GM23338 (cell line): Measurements from ENCODE around the gene CCDC160. TPM values are rescaled to one million over a fixed set of nuclear protein-coding genes. Genes with fewer than 3 reads are reported as not detected.

ENCODE experiments used
- ATAC-seq: fragments of 200-7000 bp; cut with Tn5 transposase; 3 replicates; pipeline ENCODE4 v1.9.1; 2020
- DNase-seq: peaks from one replicate; pipeline ENCODE4 v3.0.0-alpha.2; 2015; ENCODE audit warnings: low spot score
- H2AFZ ChIP-seq: fragments of 200-600 bp; sonication (generic); 2 replicates; pipeline ENCODE4 v1.8.0; 2016; ENCODE audit warnings: antibody characterized with exemption, mild to moderate bottlenecking, moderate library complexity
- H3F3A ChIP-seq: fragments of 200-600 bp; sonication (generic); replicated peaks from 2 replicates; pipeline ENCODE4 v1.8.0; 2017; ENCODE audit warnings: antibody characterized with exemption, mixed run types, low read depth
- H3K27ac ChIP-seq: fragments of 200-600 bp; sonication (generic); 2 replicates; pipeline ENCODE4 v1.6.1; 2016; ENCODE audit warnings: low read depth
- H3K27me3 ChIP-seq: fragments of 200-600 bp; sonication (generic); 2 replicates; pipeline ENCODE4 v1.8.0; 2016; ENCODE audit warnings: mild to moderate bottlenecking, mixed run types, moderate library complexity; ENCODE audit not compliant: insufficient read depth
- H3K36me3 ChIP-seq: fragments of 200-600 bp; sonication (generic); 2 replicates; pipeline ENCODE4 v1.8.0; 2016; ENCODE audit warnings: mild to moderate bottlenecking; ENCODE audit not compliant: insufficient read depth
- H3K4me1 ChIP-seq: fragments of 200-600 bp; sonication (generic); 2 replicates; pipeline ENCODE4 v1.8.0; 2016; ENCODE audit warnings: mild to moderate bottlenecking, moderate library complexity; ENCODE audit not compliant: insufficient read depth
- H3K4me2 ChIP-seq: fragments of 200-600 bp; sonication (generic); 2 replicates; pipeline ENCODE4 v1.7.1; 2017; ENCODE audit warnings: mixed run types
- H3K4me3 ChIP-seq: fragments of 200-600 bp; sonication (generic); 2 replicates; pipeline ENCODE4 v1.6.1; 2016; ENCODE audit warnings: mixed run types
- H3K79me2 ChIP-seq: fragments of 200-600 bp; sonication (generic); replicated peaks from 2 replicates; pipeline ENCODE4 v1.8.0; 2017; ENCODE audit warnings: mild to moderate bottlenecking; ENCODE audit not compliant: insufficient read depth
- H3K9me2 ChIP-seq: fragments of 200-600 bp; sonication (generic); 2 replicates; pipeline ENCODE4 v1.8.0; 2017; ENCODE audit not compliant: insufficient read depth
- H4K20me1 ChIP-seq: fragments of 200-600 bp; sonication (generic); replicated peaks from 2 replicates; pipeline ENCODE4 v1.8.0; 2017; ENCODE audit warnings: mild to moderate bottlenecking; ENCODE audit not compliant: insufficient read depth
- H3K27ac Mint-ChIP-seq: 2 replicates; pipeline ENCODE4 v1.8.0; 2020; ENCODE audit warnings: inconsistent platforms, mild to moderate bottlenecking, moderate library complexity, mixed read lengths
- H3K27me3 Mint-ChIP-seq: 3 replicates; pipeline ENCODE4 v1.8.0; 2022; ENCODE audit warnings: low read depth, mild to moderate bottlenecking, moderate library complexity, mixed read lengths, inconsistent platforms; ENCODE audit not compliant: insufficient read depth, poor library complexity
- H3K36me3 Mint-ChIP-seq: 3 replicates; pipeline ENCODE4 v1.8.0; 2021; ENCODE audit warnings: low read depth, mild to moderate bottlenecking, inconsistent platforms, moderate library complexity, mixed read lengths
- H3K4me1 Mint-ChIP-seq: 3 replicates; pipeline ENCODE4 v1.8.0; 2020; ENCODE audit warnings: mild to moderate bottlenecking, inconsistent platforms, mixed read lengths
- H3K4me3 Mint-ChIP-seq: 3 replicates; pipeline ENCODE4 v1.8.0; 2021; ENCODE audit warnings: moderate library complexity, mild to moderate bottlenecking, inconsistent platforms, mixed read lengths
- H3K9me3 Mint-ChIP-seq: 3 replicates; pipeline ENCODE4 v1.8.0; 2020; ENCODE audit warnings: moderate library complexity, mild to moderate bottlenecking, inconsistent platforms, mixed read lengths
- CREB1 ChIP-seq: fragments of 250-450 bp; sonication (Bioruptor Pico); IDR thresholded peaks from 2 replicates; pipeline ENCODE4 v1.5.0; 2020; ENCODE audit warnings: low read depth, mild to moderate bottlenecking, moderate library complexity
- EZH2 ChIP-seq: fragments of 200-600 bp; sonication (generic); IDR thresholded peaks from one replicate; pipeline ENCODE4 v1.8.0; 2017; ENCODE audit warnings: antibody characterized with exemption, mild to moderate bottlenecking, low read depth; ENCODE audit not compliant: unreplicated experiment
- EZH2phosphoT487 ChIP-seq: fragments of 200-600 bp; sonication (generic); IDR thresholded peaks from one replicate; pipeline ENCODE4 v1.8.1; 2018; ENCODE audit warnings: antibody characterized with exemption; ENCODE audit not compliant: unreplicated experiment
- JUNB ChIP-seq: IDR thresholded peaks from one replicate; pipeline ENCODE4 v1.6.1; 2016; ENCODE audit warnings: antibody characterized with exemption; ENCODE audit not compliant: unreplicated experiment
- NANOG ChIP-seq: IDR thresholded peaks from 2 replicates; pipeline ENCODE4 v1.6.1; 2016; ENCODE audit warnings: antibody characterized with exemption, borderline replicate concordance
- POLR2AphosphoS5 ChIP-seq: IDR thresholded peaks from 2 replicates; pipeline ENCODE4 v1.6.1; 2016; ENCODE audit warnings: antibody characterized with exemption, low read depth
- STAT1 ChIP-seq: IDR thresholded peaks from one replicate; pipeline ENCODE4 v1.6.1; 2016; ENCODE audit warnings: antibody characterized with exemption; ENCODE audit not compliant: unreplicated experiment
- ZNF114 ChIP-seq: fragments of 250-450 bp; sonication (Bioruptor Pico); IDR thresholded peaks from 2 replicates; pipeline ENCODE4 v1.5.0; 2020; ENCODE audit warnings: mild to moderate bottlenecking, moderate library complexity
- ZNF331 ChIP-seq: fragments of 250-450 bp; sonication (Bioruptor Pico); IDR thresholded peaks from 2 replicates; pipeline ENCODE4 v1.5.0; 2020; ENCODE audit warnings: low read depth, mild to moderate bottlenecking, moderate library complexity
- polyA plus RNA-seq: library from polyadenylated mRNA; unstranded; fragments of >200 nt; fragmentation: Nextera tagmentation; extraction: Ambion mirVana; gene quantifications from 2 replicates; pipeline ENCODE4 v1.2.1, GENCODE V29; 2016
- total RNA-seq: library from RNA; depleted of rRNA; stranded (reverse); fragments of >200 nt; shearing (Covaris generic); gene quantifications from 2 replicates; pipeline ENCODE4 v1.2.3, GENCODE V29; 2014
- TF ChIP-seq, protein P1 (sequence below), 2 experiments: fragments of 200-600 bp in 1 of 2; sonication (generic) in 1 of 2; conservative IDR thresholded peaks; 2 replicates each; pipeline versions ENCODE4 v1.5.1 to v1.6.1; 2016 to 2017; ENCODE audit warnings: antibody characterized with exemption in 2 of 2, low read depth in 2 of 2, mild to moderate bottlenecking in 2 of 2, moderate library complexity in 1 of 2
- TF ChIP-seq, protein P2 (sequence below): fragments of 250-450 bp; sonication (Bioruptor Pico); IDR thresholded peaks from 2 replicates; pipeline ENCODE4 v1.5.0; 2020; ENCODE audit warnings: mild to moderate bottlenecking, moderate library complexity
- TF ChIP-seq, protein P3 (sequence below): IDR thresholded peaks from 2 replicates; pipeline ENCODE4 v1.6.1; 2016; ENCODE audit warnings: antibody characterized with exemption
- TF ChIP-seq, protein P4 (sequence below): IDR thresholded peaks from one replicate; pipeline ENCODE4 v1.6.1; 2018; ENCODE audit warnings: antibody characterized with exemption; ENCODE audit not compliant: unreplicated experiment

The CCDC160 gene
- total and polyA plus RNA-seq, 2 experiments from 2014 or later, result 2.7 to 6.9 TPM

DNA sequence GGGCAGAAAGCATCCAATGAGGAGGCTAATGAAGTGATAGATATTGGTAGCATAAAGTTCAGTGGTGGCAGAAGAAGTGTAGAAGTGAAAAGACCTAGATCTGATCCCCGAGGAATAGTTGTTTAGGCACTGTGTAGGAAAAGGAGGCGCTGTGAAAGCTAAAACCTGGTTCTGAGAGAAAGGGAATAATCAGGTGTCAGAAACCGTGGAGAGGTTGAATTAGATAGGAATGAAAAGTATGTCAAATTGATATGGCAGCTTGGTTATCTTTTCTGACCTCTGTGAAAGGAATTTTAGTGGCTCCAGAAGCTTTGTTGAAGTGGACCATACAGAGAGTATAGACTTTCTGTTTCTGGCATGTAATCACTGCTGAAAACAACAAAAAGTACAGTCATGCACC lies 30.8 kb upstream of the CCDC160 start:
- Histone ChIP-seq H3K36me3 (no peaks in the 10 kb centered on the region), H4K20me1 (no peaks in the 10 kb centered on the region), H3K79me2 (no peaks in the 10 kb centered on the region), H3K4me2 (no peak overlapping the region), H3K27me3 (no peaks in the 10 kb centered on the region), H2AFZ (no peak overlapping the region), H3F3A (no peaks in the 10 kb centered on the region), H3K4me1 (0 out of 2 replicates have a peak, but pooled peaks cover 3% of the 10 kb centered on the region), H3K9me2 (no peaks in the 10 kb centered on the region), H3K4me3 (no peak overlapping the region), H3K27ac (no peak overlapping the region)
- Mint-ChIP-seq H3K4me1 (peaks cover 4% of the 10 kb centered on the region; the same call in 2 of the 3 replicates), H3K9me3 (peaks cover 14% of the 10 kb centered on the region; the same call in 2 of the 3 replicates), H3K27me3 (no peaks in the 10 kb centered on the region), H3K4me3 (no peak overlapping the region), H3K36me3 (peaks cover 6% of the 10 kb centered on the region; the same call in 2 of the 3 replicates), H3K27ac (no peak overlapping the region)
- TF ChIP-seq CREB1 (CRISPR knock-in tag), result no peak
- TF ChIP-seq ZNF114, result no peak
- no peak for TF ChIP-seq STAT1
- no peak for TF ChIP-seq POLR2AphosphoS5
- TF ChIP-seq NANOG, result no peak
- TF ChIP-seq, protein P1, sequence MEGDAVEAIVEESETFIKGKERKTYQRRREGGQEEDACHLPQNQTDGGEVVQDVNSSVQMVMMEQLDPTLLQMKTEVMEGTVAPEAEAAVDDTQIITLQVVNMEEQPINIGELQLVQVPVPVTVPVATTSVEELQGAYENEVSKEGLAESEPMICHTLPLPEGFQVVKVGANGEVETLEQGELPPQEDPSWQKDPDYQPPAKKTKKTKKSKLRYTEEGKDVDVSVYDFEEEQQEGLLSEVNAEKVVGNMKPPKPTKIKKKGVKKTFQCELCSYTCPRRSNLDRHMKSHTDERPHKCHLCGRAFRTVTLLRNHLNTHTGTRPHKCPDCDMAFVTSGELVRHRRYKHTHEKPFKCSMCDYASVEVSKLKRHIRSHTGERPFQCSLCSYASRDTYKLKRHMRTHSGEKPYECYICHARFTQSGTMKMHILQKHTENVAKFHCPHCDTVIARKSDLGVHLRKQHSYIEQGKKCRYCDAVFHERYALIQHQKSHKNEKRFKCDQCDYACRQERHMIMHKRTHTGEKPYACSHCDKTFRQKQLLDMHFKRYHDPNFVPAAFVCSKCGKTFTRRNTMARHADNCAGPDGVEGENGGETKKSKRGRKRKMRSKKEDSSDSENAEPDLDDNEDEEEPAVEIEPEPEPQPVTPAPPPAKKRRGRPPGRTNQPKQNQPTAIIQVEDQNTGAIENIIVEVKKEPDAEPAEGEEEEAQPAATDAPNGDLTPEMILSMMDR (conservative IDR thresholded peaks at IDR 0.05; ENCODE audit: low read depth in 2 of 2), result no peak
- TF ChIP-seq ZNF331 (CRISPR knock-in tag), result no peak
- TF ChIP-seq, protein P2, sequence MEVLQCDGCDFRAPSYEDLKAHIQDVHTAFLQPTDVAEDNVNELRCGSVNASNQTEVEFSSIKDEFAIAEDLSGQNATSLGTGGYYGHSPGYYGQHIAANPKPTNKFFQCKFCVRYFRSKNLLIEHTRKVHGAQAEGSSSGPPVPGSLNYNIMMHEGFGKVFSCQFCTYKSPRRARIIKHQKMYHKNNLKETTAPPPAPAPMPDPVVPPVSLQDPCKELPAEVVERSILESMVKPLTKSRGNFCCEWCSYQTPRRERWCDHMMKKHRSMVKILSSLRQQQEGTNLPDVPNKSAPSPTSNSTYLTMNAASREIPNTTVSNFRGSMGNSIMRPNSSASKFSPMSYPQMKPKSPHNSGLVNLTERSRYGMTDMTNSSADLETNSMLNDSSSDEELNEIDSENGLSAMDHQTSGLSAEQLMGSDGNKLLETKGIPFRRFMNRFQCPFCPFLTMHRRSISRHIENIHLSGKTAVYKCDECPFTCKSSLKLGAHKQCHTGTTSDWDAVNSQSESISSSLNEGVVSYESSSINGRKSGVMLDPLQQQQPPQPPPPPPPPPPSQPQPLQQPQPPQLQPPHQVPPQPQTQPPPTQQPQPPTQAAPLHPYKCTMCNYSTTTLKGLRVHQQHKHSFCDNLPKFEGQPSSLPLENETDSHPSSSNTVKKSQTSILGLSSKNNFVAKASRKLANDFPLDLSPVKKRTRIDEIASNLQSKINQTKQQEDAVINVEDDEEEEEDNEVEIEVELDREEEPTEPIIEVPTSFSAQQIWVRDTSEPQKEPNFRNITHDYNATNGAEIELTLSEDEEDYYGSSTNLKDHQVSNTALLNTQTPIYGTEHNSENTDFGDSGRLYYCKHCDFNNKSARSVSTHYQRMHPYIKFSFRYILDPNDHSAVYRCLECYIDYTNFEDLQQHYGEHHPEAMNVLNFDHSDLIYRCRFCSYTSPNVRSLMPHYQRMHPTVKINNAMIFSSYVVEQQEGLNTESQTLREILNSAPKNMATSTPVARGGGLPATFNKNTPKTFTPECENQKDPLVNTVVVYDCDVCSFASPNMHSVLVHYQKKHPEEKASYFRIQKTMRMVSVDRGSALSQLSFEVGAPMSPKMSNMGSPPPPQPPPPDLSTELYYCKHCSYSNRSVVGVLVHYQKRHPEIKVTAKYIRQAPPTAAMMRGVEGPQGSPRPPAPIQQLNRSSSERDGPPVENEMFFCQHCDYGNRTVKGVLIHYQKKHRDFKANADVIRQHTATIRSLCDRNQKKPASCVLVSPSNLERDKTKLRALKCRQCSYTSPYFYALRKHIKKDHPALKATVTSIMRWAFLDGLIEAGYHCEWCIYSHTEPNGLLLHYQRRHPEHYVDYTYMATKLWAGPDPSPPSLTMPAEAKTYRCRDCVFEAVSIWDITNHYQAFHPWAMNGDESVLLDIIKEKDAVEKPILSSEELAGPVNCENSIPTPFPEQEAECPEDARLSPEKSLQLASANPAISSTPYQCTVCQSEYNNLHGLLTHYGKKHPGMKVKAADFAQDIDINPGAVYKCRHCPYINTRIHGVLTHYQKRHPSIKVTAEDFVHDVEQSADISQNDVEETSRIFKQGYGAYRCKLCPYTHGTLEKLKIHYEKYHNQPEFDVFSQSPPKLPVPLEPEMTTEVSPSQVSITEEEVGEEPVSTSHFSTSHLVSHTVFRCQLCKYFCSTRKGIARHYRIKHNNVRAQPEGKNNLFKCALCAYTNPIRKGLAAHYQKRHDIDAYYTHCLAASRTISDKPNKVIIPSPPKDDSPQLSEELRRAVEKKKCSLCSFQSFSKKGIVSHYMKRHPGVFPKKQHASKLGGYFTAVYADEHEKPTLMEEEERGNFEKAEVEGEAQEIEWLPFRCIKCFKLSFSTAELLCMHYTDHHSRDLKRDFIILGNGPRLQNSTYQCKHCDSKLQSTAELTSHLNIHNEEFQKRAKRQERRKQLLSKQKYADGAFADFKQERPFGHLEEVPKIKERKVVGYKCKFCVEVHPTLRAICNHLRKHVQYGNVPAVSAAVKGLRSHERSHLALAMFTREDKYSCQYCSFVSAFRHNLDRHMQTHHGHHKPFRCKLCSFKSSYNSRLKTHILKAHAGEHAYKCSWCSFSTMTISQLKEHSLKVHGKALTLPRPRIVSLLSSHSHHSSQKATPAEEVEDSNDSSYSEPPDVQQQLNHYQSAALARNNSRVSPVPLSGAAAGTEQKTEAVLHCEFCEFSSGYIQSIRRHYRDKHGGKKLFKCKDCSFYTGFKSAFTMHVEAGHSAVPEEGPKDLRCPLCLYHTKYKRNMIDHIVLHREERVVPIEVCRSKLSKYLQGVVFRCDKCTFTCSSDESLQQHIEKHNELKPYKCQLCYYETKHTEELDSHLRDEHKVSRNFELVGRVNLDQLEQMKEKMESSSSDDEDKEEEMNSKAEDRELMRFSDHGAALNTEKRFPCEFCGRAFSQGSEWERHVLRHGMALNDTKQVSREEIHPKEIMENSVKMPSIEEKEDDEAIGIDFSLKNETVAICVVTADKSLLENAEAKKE (CRISPR knock-in tag), result no peak
- TF ChIP-seq JUNB, result no peak
- TF ChIP-seq, protein P3, sequence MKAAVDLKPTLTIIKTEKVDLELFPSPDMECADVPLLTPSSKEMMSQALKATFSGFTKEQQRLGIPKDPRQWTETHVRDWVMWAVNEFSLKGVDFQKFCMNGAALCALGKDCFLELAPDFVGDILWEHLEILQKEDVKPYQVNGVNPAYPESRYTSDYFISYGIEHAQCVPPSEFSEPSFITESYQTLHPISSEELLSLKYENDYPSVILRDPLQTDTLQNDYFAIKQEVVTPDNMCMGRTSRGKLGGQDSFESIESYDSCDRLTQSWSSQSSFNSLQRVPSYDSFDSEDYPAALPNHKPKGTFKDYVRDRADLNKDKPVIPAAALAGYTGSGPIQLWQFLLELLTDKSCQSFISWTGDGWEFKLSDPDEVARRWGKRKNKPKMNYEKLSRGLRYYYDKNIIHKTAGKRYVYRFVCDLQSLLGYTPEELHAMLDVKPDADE, result no peak
- no peak for TF ChIP-seq EZH2
- TF ChIP-seq, protein P4, sequence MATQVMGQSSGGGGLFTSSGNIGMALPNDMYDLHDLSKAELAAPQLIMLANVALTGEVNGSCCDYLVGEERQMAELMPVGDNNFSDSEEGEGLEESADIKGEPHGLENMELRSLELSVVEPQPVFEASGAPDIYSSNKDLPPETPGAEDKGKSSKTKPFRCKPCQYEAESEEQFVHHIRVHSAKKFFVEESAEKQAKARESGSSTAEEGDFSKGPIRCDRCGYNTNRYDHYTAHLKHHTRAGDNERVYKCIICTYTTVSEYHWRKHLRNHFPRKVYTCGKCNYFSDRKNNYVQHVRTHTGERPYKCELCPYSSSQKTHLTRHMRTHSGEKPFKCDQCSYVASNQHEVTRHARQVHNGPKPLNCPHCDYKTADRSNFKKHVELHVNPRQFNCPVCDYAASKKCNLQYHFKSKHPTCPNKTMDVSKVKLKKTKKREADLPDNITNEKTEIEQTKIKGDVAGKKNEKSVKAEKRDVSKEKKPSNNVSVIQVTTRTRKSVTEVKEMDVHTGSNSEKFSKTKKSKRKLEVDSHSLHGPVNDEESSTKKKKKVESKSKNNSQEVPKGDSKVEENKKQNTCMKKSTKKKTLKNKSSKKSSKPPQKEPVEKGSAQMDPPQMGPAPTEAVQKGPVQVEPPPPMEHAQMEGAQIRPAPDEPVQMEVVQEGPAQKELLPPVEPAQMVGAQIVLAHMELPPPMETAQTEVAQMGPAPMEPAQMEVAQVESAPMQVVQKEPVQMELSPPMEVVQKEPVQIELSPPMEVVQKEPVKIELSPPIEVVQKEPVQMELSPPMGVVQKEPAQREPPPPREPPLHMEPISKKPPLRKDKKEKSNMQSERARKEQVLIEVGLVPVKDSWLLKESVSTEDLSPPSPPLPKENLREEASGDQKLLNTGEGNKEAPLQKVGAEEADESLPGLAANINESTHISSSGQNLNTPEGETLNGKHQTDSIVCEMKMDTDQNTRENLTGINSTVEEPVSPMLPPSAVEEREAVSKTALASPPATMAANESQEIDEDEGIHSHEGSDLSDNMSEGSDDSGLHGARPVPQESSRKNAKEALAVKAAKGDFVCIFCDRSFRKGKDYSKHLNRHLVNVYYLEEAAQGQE, result no peak
- no peak for TF ChIP-seq EZH2phosphoT487
- ATAC-seq, result no peak
- no peak for DNase-seq
